Activated CD4-positive, CD25-positive, alpha-beta regulatory T cell treated with anti-CD3 and anti-CD28 coated beads, Interleukin-2, amount 50 U/mL, for 72 hours (primary cell): ENCODE results near the gene SOBP.

Experiments used
- DNase-seq: peaks from one replicate; pipeline ENCODE4 v3.0.0; 2021

The SOBP gene

GRCh38 chr6:107591346-107591745 lies 101.4 kb downstream of the SOBP start:
- no peak for DNase-seq

GRCh38 chr6:107592806-107593205 lies 102.9 kb downstream of the SOBP start:
- no peak for DNase-seq

- DNase-seq, result no peak
Measured at GRCh38 chr6:107594736-107595135, 104.8 kb downstream of the SOBP start.

- DNase-seq, result no peak
Measured at GRCh38 chr6:107598091-107598490, 108.2 kb downstream of the SOBP start.

GRCh38 chr6:107599043-107599442 lies 109.1 kb downstream of the SOBP start:
- DNase-seq, result no peak

GRCh38 chr6:107600121-107600520 lies 110.2 kb downstream of the SOBP start:
- DNase-seq, result no peak

- DNase-seq, result no peak
Measured at GRCh38 chr6:107600936-107601335, 111.0 kb downstream of the SOBP start.

- no peak for DNase-seq
Measured at GRCh38 chr6:107601406-107601805, 111.5 kb downstream of the SOBP start.

GRCh38 chr6:107602321-107603005 lies 112.5 kb downstream of the SOBP start:
- DNase-seq, result no peak

- no peak for DNase-seq
Measured at GRCh38 chr6:107603006-107603370, 113.1 kb downstream of the SOBP start.

- DNase-seq, result no peak
Measured at GRCh38 chr6:107604549-107604948, 114.6 kb downstream of the SOBP start.

GRCh38 chr6:107606407-107606806 lies 116.5 kb downstream of the SOBP start:
- no peak for DNase-seq

- no peak for DNase-seq
Measured at GRCh38 chr6:107607116-107607515, 117.2 kb downstream of the SOBP start.

GRCh38 chr6:107611094-107611810 lies 121.3 kb downstream of the SOBP start:
- DNase-seq, result no peak

GRCh38 chr6:107612762-107613415 lies 123.0 kb downstream of the SOBP start:
- DNase-seq, result no peak

GRCh38 chr6:107613651-107614379 lies 123.9 kb downstream of the SOBP start:
- DNase-seq, result no peak

- no peak for DNase-seq
Measured at GRCh38 chr6:107614828-107615227, 124.9 kb downstream of the SOBP start.

GRCh38 chr6:107616775-107617174 lies 126.9 kb downstream of the SOBP start:
- DNase-seq, result no peak

- no peak for DNase-seq
Measured at GRCh38 chr6:107617341-107617932, 127.5 kb downstream of the SOBP start.

- DNase-seq, result no peak
Measured at GRCh38 chr6:107618672-107619071, 128.8 kb downstream of the SOBP start.

- no peak for DNase-seq
Measured at GRCh38 chr6:107620732-107621131, 130.8 kb downstream of the SOBP start.

GRCh38 chr6:107621229-107621937 lies 131.5 kb downstream of the SOBP start:
- DNase-seq, result no peak
